ENCODE data around the gene GYG2.
"Not testable (repeated sequence)": the region's sequence is repeated elsewhere in the genome, so short reads cannot be mapped to it uniquely, and the experiment has no call there.

Gene GYG2

GRCh38 chrX:2828344-2828958, at the start of gene GYG2:
GYG2 (plus strand) TSS chrX:2828930; CDS start chrX:2830189, 1,259 bp downstream.
- peak in 2 of 14 donors; percentile 13 to 22 for DNase-seq

- DNase-seq: not testable (repeated sequence)
Observed at GRCh38 chrX:2780472-2781225, 48.1 kb upstream of the GYG2 start.

- no peak for DNase-seq
Observed at GRCh38 chrX:2781226-2781571, 47.5 kb upstream of the GYG2 start.

GRCh38 chrX:2781698-2782097, 47.0 kb upstream of the GYG2 start:
- DNase-seq: no peak

- DNase-seq: no peak
Observed at GRCh38 chrX:2782171-2782570, 46.6 kb upstream of the GYG2 start.

- DNase-seq: no peak
Observed at GRCh38 chrX:2782778-2783177, 46.0 kb upstream of the GYG2 start.

- DNase-seq: no peak
Observed at GRCh38 chrX:2784026-2784425, 44.7 kb upstream of the GYG2 start.

GRCh38 chrX:2785538-2785937, 43.2 kb upstream of the GYG2 start:
- no peak for DNase-seq

- DNase-seq: no peak
Observed at GRCh38 chrX:2788980-2789379, 39.8 kb upstream of the GYG2 start.

- no peak for DNase-seq
Observed at GRCh38 chrX:2789569-2789968, 39.2 kb upstream of the GYG2 start.

GRCh38 chrX:2793752-2794151, 35.0 kb upstream of the GYG2 start:
- no peak for DNase-seq

GRCh38 chrX:2794336-2794735, 34.4 kb upstream of the GYG2 start:
- no peak for DNase-seq

GRCh38 chrX:2796808-2797207, 31.9 kb upstream of the GYG2 start:
- not testable (repeated sequence) for DNase-seq

GRCh38 chrX:2799369-2799768, 29.4 kb upstream of the GYG2 start:
- no peak for DNase-seq

GRCh38 chrX:2799980-2800379, 28.8 kb upstream of the GYG2 start:
- DNase-seq: not testable (repeated sequence)

- no peak for DNase-seq
Observed at GRCh38 chrX:2801223-2801622, 27.5 kb upstream of the GYG2 start.

GRCh38 chrX:2802376-2803090, 26.2 kb upstream of the GYG2 start:
- not testable (repeated sequence) for DNase-seq

- not testable (repeated sequence) for DNase-seq
Observed at GRCh38 chrX:2803486-2803885, 25.2 kb upstream of the GYG2 start.

- not testable (repeated sequence) for DNase-seq
Observed at GRCh38 chrX:2804106-2804843, 24.5 kb upstream of the GYG2 start.

GRCh38 chrX:2804858-2805257, 23.9 kb upstream of the GYG2 start:
- DNase-seq: not testable (repeated sequence)

- no peak for DNase-seq
Observed at GRCh38 chrX:2811271-2811670, 17.5 kb upstream of the GYG2 start.

- peak in 4 of 14 donors; percentile 2 to 14 (median 8) for DNase-seq
Observed at GRCh38 chrX:2812161-2812907, 16.4 kb upstream of the GYG2 start.
